Measurements from ENCODE around the gene N4BP3.
A peak's percentile ranks its signal among the peaks of the same experiment; 100 is the strongest.

DNA sequence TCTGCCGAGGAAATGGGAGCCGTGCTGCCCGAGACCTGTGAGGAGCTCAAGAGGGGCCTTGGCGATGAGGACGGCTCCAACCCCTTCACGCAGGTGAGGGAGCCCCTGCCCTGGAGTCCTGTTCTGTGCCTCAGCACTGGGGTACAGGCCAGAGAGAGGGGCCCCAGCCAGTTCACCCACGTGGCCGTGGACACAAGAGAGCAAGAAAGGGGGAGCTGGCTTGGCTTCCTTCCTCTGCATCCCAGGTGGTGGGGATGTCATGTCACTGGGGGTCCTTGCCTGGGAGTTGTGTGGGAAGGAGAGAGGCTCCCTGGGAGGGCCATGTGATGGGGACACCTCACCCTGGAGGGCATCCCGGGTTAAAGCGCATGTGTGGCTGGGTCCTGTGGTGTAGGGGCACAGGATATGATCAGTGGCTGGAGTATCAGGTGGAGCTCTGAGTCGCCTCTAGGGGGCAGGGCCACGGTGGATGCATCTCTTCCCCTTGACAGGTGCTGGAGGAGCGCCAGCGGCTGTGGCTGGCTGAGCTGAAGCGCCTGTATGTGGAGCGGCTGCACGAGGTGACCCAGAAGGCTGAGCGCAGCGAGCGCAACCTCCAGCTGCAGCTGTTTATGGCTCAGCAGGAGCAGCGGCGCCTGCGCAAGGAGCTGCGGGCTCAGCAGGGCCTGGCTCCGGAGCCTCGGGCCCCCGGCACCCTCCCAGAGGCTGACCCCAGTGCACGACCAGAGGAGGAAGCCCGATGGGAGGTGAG lies 7.5 kb downstream of the N4BP3 start:
- TF ChIP-seq, protein P1, sequence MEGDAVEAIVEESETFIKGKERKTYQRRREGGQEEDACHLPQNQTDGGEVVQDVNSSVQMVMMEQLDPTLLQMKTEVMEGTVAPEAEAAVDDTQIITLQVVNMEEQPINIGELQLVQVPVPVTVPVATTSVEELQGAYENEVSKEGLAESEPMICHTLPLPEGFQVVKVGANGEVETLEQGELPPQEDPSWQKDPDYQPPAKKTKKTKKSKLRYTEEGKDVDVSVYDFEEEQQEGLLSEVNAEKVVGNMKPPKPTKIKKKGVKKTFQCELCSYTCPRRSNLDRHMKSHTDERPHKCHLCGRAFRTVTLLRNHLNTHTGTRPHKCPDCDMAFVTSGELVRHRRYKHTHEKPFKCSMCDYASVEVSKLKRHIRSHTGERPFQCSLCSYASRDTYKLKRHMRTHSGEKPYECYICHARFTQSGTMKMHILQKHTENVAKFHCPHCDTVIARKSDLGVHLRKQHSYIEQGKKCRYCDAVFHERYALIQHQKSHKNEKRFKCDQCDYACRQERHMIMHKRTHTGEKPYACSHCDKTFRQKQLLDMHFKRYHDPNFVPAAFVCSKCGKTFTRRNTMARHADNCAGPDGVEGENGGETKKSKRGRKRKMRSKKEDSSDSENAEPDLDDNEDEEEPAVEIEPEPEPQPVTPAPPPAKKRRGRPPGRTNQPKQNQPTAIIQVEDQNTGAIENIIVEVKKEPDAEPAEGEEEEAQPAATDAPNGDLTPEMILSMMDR (CRISPR knock-in tag; IDR thresholded peaks at IDR 0.05) = peak; percentile 84
- TF ChIP-seq ZNF263 (CRISPR knock-in tag; IDR thresholded peaks at IDR 0.05) (no peak), CBX5 (CRISPR knock-in tag; IDR thresholded peaks at IDR 0.05; ENCODE audit: borderline replicate concordance) (no peak), ZNF101 (CRISPR knock-in tag; IDR thresholded peaks at IDR 0.05; ENCODE audit: borderline replicate concordance, low read depth) (no peak), POLR2AphosphoS5 (IDR thresholded peaks at IDR 0.05; ENCODE audit: low read depth, low read length) (no peak), POLR2A (IDR thresholded peaks at IDR 0.05; ENCODE audit: insufficient read depth in 1 of 2, low read depth in 2 of 2, low read length in 2 of 2) (no peak), SMAD9 (CRISPR knock-in tag; IDR thresholded peaks at IDR 0.05) (no peak), ZNF629 (CRISPR knock-in tag; conservative IDR thresholded peaks at IDR 0.05) (no peak), EZH2 (conservative IDR thresholded peaks at IDR 0.05; ENCODE audit: low read depth, low read length) (no peak)
